ENCODE measurements around the gene CARD9.

- TF ChIP-seq SUZ12 (IDR thresholded peaks at IDR 0.05) = no peak
- TF ChIP-seq FOXK2 (IDR thresholded peaks at IDR 0.05) = no peak
- TF ChIP-seq TARDBP (IDR thresholded peaks at IDR 0.05) = no peak
- no peak for TF ChIP-seq NFRKB (IDR thresholded peaks at IDR 0.05)
- TF ChIP-seq SP1 (IDR thresholded peaks at IDR 0.05) = no peak
- no peak for TF ChIP-seq HDGF (IDR thresholded peaks at IDR 0.05; ENCODE audit: borderline replicate concordance)
- no peak for TF ChIP-seq FOXM1 (IDR thresholded peaks at IDR 0.05; ENCODE audit: borderline replicate concordance)
- TF ChIP-seq L3MBTL2 (conservative IDR thresholded peaks at IDR 0.05) = no peak
Observed at GRCh38 chr9:136395345-136396218, 22.1 kb upstream of the CARD9 start.

Measured in HEK293T (cell line).